Measurements from ENCODE around the gene HELZ2. TPM values are rescaled to one million over a fixed set of nuclear protein-coding genes. Genes with fewer than 3 reads are reported as not detected.

The HELZ2 gene
- total and polyA plus RNA-seq, 2 donors (not counting 1 experiment from before 2014, with no cell fraction given), result 3.3 to 47.6 TPM

- Histone ChIP-seq H3K4me1 (ENCODE audit: control insufficient read depth, extremely low read depth, insufficient read depth, low read length) (no peaks in the 10 kb centered on the region), H3K4me2 (ENCODE audit: extremely low read depth, insufficient read depth, low read length) (no peak overlapping the region)
- no peak for TF ChIP-seq CTCF (conservative IDR thresholded peaks at IDR 0.05 in 1 of 2, IDR thresholded peaks at IDR 0.05 in 1 of 2; ENCODE audit: low read depth in 1 of 2, low read length in 2 of 2)
- no peak for TF ChIP-seq EZH2 (IDR thresholded peaks at IDR 0.05; ENCODE audit: low read length, missing control alignments)
These were observed 7.5 kb downstream of the HELZ2 start for GRCh38 chr20:63566395-63567135.

GRCh38 chr20:63565699-63566335 is 8.2 kb downstream of the HELZ2 start:
- Histone ChIP-seq H3K79me2 (ENCODE audit: control insufficient read depth, insufficient read depth, low read length) (no peaks in the 10 kb centered on the region), H3K9ac (ENCODE audit: insufficient read depth, low read length) (no peak overlapping the region), H3K27ac (ENCODE audit: insufficient read depth, low read length) (no peak overlapping the region), H3K4me2 (ENCODE audit: extremely low read depth, insufficient read depth, low read length) (no peak overlapping the region), H4K20me1 (ENCODE audit: control insufficient read depth, extremely low read depth, insufficient read depth, low read length) (no peaks in the 10 kb centered on the region), H3K4me3 (replicated peaks in 1 of 4; ENCODE audit: control extremely low read depth in 1 of 4, insufficient read depth in 1 of 4, low read depth in 3 of 4, low read length in 4 of 4) (no peak overlapping the region), H3K27me3 (ENCODE audit: control insufficient read depth, insufficient read depth, low read length) (no peaks in the 10 kb centered on the region), H2AFZ (ENCODE audit: low read length) (no peak overlapping the region), H3K36me3 (ENCODE audit: control insufficient read depth, insufficient read depth, low read length) (peaks cover 17% of the 10 kb centered on the region), H3K4me1 (ENCODE audit: control insufficient read depth, extremely low read depth, insufficient read depth, low read length) (no peaks in the 10 kb centered on the region), H3K9me3 (ENCODE audit: control insufficient read depth, insufficient read depth, low read depth, low read length) (no peaks in the 10 kb centered on the region)
- no peak for DNase-seq (ENCODE audit: low read depth in 2 of 2)
- TF ChIP-seq CTCF (conservative IDR thresholded peaks at IDR 0.05 in 1 of 2, IDR thresholded peaks at IDR 0.05 in 1 of 2; ENCODE audit: low read depth in 1 of 2, low read length in 2 of 2), result no peak
- no peak for TF ChIP-seq EZH2 (IDR thresholded peaks at IDR 0.05; ENCODE audit: low read length, missing control alignments)

More at GRCh38 chr20:63566395-63567135, 7.5 kb downstream of the HELZ2 start:
- Histone ChIP-seq H3K9ac (ENCODE audit: insufficient read depth, low read length) (no peak overlapping the region), H3K4me3 (replicated peaks in 1 of 4; ENCODE audit: control extremely low read depth in 1 of 4, insufficient read depth in 1 of 4, low read depth in 3 of 4, low read length in 4 of 4) (no peak overlapping the region), H3K79me2 (ENCODE audit: control insufficient read depth, insufficient read depth, low read length) (no peaks in the 10 kb centered on the region), H4K20me1 (ENCODE audit: control insufficient read depth, extremely low read depth, insufficient read depth, low read length) (no peaks in the 10 kb centered on the region), H3K9me3 (ENCODE audit: control insufficient read depth, insufficient read depth, low read depth, low read length) (no peaks in the 10 kb centered on the region), H3K27ac (ENCODE audit: insufficient read depth, low read length) (no peak overlapping the region), H3K27me3 (ENCODE audit: control insufficient read depth, insufficient read depth, low read length) (no peaks in the 10 kb centered on the region), H3K36me3 (ENCODE audit: control insufficient read depth, insufficient read depth, low read length) (peaks cover 17% of the 10 kb centered on the region), H2AFZ (ENCODE audit: low read length) (no peak overlapping the region)
- DNase-seq (ENCODE audit: low read depth in 2 of 2), result no peak

- no peak for TF ChIP-seq EZH2 (IDR thresholded peaks at IDR 0.05; ENCODE audit: low read length, missing control alignments)
- TF ChIP-seq CTCF (conservative IDR thresholded peaks at IDR 0.05 in 1 of 2, IDR thresholded peaks at IDR 0.05 in 1 of 2; ENCODE audit: low read depth in 1 of 2, low read length in 2 of 2), result no peak
- Histone ChIP-seq H3K4me3 (replicated peaks in 1 of 4; ENCODE audit: control extremely low read depth in 1 of 4, insufficient read depth in 1 of 4, low read depth in 3 of 4, low read length in 4 of 4) (no peak overlapping the region), H3K4me1 (ENCODE audit: control insufficient read depth, extremely low read depth, insufficient read depth, low read length) (no peaks in the 10 kb centered on the region), H3K4me2 (ENCODE audit: extremely low read depth, insufficient read depth, low read length) (no peak overlapping the region), H4K20me1 (ENCODE audit: control insufficient read depth, extremely low read depth, insufficient read depth, low read length) (no peaks in the 10 kb centered on the region), H3K9ac (ENCODE audit: insufficient read depth, low read length) (no peak overlapping the region), H3K27me3 (ENCODE audit: control insufficient read depth, insufficient read depth, low read length) (no peaks in the 10 kb centered on the region), H2AFZ (ENCODE audit: low read length) (no peak overlapping the region), H3K27ac (ENCODE audit: insufficient read depth, low read length) (no peak overlapping the region), H3K79me2 (ENCODE audit: control insufficient read depth, insufficient read depth, low read length) (no peaks in the 10 kb centered on the region), H3K36me3 (ENCODE audit: control insufficient read depth, insufficient read depth, low read length) (peaks cover 21% of the 10 kb centered on the region), H3K9me3 (ENCODE audit: control insufficient read depth, insufficient read depth, low read depth, low read length) (no peaks in the 10 kb centered on the region)
- DNase-seq (ENCODE audit: low read depth in 2 of 2), result no peak
These were observed 8.9 kb downstream of the HELZ2 start for GRCh38 chr20:63565021-63565698.

Measured in fibroblast of lung (primary cell).